NCI-H446 (cell line): ENCODE measurements around the gene TMEM116.

Experiments
- DNase-seq, 2 experiments: peaks; one replicate each; lab custom pipeline; 2025; lab: John Stamatoyannopoulos, UW

TMEM116 gene

GRCh38 chr12:111893287-111893686 lies 119.7 kb downstream of the TMEM116 start:
- DNase-seq, result no peak

- no peak for DNase-seq
Measured at GRCh38 chr12:111887926-111888745, 124.8 kb downstream of the TMEM116 start.

GRCh38 chr12:111886662-111887545 lies 126.1 kb downstream of the TMEM116 start:
- no peak for DNase-seq

- no peak for DNase-seq
Measured at GRCh38 chr12:111881716-111882115, 131.2 kb downstream of the TMEM116 start.
